Measurements from ENCODE around the gene EFL1.

DNA sequence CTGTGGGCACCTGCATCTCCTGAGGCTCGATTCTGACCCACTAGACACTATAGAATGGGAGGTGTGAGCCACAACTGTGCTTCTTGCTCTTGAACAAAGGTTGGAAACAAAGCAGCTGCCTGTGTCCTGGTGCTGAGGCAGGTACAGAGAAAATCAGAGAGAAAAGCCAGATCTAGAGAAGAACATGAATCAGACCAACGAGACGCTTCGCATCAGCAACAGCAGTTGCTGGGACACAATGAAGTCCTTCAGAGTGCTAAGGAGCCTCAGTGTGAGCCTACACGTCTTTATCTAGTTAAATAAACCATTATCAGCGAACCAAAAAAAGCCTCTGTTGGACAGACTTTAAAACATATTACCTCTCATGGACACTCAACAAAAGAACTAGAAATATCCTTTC is 130.4 kb downstream of the EFL1 start:
- TF ChIP-seq, protein P1, sequence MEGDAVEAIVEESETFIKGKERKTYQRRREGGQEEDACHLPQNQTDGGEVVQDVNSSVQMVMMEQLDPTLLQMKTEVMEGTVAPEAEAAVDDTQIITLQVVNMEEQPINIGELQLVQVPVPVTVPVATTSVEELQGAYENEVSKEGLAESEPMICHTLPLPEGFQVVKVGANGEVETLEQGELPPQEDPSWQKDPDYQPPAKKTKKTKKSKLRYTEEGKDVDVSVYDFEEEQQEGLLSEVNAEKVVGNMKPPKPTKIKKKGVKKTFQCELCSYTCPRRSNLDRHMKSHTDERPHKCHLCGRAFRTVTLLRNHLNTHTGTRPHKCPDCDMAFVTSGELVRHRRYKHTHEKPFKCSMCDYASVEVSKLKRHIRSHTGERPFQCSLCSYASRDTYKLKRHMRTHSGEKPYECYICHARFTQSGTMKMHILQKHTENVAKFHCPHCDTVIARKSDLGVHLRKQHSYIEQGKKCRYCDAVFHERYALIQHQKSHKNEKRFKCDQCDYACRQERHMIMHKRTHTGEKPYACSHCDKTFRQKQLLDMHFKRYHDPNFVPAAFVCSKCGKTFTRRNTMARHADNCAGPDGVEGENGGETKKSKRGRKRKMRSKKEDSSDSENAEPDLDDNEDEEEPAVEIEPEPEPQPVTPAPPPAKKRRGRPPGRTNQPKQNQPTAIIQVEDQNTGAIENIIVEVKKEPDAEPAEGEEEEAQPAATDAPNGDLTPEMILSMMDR (IDR thresholded peaks at IDR 0.05): no peak
- TF ChIP-seq NFIC (IDR thresholded peaks at IDR 0.05; ENCODE audit: borderline replicate concordance): no peak
- no peak for TF ChIP-seq POLR2AphosphoS5 (IDR thresholded peaks at IDR 0.05; ENCODE audit: low read depth, low read length)
- no peak for TF ChIP-seq MXI1 (IDR thresholded peaks at IDR 0.05; ENCODE audit: low read depth, low read length)
- TF ChIP-seq CHD2 (IDR thresholded peaks at IDR 0.05; ENCODE audit: low read length, partially characterized antibody): no peak
- TF ChIP-seq, protein P2, sequence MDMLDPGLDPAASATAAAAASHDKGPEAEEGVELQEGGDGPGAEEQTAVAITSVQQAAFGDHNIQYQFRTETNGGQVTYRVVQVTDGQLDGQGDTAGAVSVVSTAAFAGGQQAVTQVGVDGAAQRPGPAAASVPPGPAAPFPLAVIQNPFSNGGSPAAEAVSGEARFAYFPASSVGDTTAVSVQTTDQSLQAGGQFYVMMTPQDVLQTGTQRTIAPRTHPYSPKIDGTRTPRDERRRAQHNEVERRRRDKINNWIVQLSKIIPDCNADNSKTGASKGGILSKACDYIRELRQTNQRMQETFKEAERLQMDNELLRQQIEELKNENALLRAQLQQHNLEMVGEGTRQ (IDR thresholded peaks at IDR 0.05; ENCODE audit: borderline replicate concordance, low read depth, low read length): no peak
- no peak for TF ChIP-seq FOXJ3 (CRISPR knock-in tag; IDR thresholded peaks at IDR 0.05)
- no peak for TF ChIP-seq SIN3A (IDR thresholded peaks at IDR 0.05; ENCODE audit: borderline replicate concordance, low read depth, low read length)
- TF ChIP-seq, protein P3, sequence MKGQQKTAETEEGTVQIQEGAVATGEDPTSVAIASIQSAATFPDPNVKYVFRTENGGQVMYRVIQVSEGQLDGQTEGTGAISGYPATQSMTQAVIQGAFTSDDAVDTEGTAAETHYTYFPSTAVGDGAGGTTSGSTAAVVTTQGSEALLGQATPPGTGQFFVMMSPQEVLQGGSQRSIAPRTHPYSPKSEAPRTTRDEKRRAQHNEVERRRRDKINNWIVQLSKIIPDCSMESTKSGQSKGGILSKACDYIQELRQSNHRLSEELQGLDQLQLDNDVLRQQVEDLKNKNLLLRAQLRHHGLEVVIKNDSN (IDR thresholded peaks at IDR 0.05; ENCODE audit: borderline replicate concordance, low read depth): no peak
- TF ChIP-seq RAD21 (IDR thresholded peaks at IDR 0.05; ENCODE audit: low read length): no peak
- TF ChIP-seq, protein P4, sequence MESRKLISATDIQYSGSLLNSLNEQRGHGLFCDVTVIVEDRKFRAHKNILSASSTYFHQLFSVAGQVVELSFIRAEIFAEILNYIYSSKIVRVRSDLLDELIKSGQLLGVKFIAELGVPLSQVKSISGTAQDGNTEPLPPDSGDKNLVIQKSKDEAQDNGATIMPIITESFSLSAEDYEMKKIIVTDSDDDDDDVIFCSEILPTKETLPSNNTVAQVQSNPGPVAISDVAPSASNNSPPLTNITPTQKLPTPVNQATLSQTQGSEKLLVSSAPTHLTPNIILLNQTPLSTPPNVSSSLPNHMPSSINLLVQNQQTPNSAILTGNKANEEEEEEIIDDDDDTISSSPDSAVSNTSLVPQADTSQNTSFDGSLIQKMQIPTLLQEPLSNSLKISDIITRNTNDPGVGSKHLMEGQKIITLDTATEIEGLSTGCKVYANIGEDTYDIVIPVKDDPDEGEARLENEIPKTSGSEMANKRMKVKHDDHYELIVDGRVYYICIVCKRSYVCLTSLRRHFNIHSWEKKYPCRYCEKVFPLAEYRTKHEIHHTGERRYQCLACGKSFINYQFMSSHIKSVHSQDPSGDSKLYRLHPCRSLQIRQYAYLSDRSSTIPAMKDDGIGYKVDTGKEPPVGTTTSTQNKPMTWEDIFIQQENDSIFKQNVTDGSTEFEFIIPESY (IDR thresholded peaks at IDR 0.05; ENCODE audit: borderline replicate concordance, low read depth): no peak
- no peak for TF ChIP-seq GATA2 (CRISPR knock-in tag; IDR thresholded peaks at IDR 0.05)
- no peak for TF ChIP-seq NRF1 (IDR thresholded peaks at IDR 0.05; ENCODE audit: low read depth, low read length)
- TF ChIP-seq EZH2phosphoT487 (IDR thresholded peaks at IDR 0.05; ENCODE audit: borderline replicate concordance, low read depth): no peak
